HUES48 (cell line): Measurements from ENCODE around the gene VPS52.
"Not testable (repeated sequence)": the region's sequence is repeated elsewhere in the genome, so short reads cannot be mapped to it uniquely, and the experiment has no call there.

Source experiments
- H3K27ac ChIP-seq: one replicate; pipeline ENCODE4 v1.7.0; 2013; ENCODE audit warnings: low read depth, low read length, inconsistent platforms
- H3K27me3 ChIP-seq: 2 replicates; pipeline ENCODE4 v1.6.1; 2013; ENCODE audit warnings: mild to moderate bottlenecking, low read length; ENCODE audit not compliant: control insufficient read depth, insufficient read depth
- H3K36me3 ChIP-seq: 2 replicates; pipeline ENCODE4 v1.6.1; 2013; ENCODE audit warnings: low read length; ENCODE audit not compliant: control insufficient read depth, insufficient read depth
- H3K4me1 ChIP-seq: 2 replicates; pipeline ENCODE4 v1.6.1; 2013; ENCODE audit warnings: mild to moderate bottlenecking, low read length; ENCODE audit not compliant: control insufficient read depth, insufficient read depth
- H3K4me3 ChIP-seq: 2 replicates; pipeline ENCODE4 v1.5.1; 2013; ENCODE audit warnings: mild to moderate bottlenecking, low read depth, low read length
- H3K9ac ChIP-seq: 2 replicates; pipeline ENCODE4 v1.6.1; 2013; ENCODE audit warnings: mild to moderate bottlenecking, low read depth, low read length, moderate library complexity
- H3K9me3 ChIP-seq: 2 replicates; pipeline ENCODE4 v1.6.1; 2013; ENCODE audit warnings: low read length; ENCODE audit not compliant: control insufficient read depth, insufficient read depth

Gene VPS52

DNA sequence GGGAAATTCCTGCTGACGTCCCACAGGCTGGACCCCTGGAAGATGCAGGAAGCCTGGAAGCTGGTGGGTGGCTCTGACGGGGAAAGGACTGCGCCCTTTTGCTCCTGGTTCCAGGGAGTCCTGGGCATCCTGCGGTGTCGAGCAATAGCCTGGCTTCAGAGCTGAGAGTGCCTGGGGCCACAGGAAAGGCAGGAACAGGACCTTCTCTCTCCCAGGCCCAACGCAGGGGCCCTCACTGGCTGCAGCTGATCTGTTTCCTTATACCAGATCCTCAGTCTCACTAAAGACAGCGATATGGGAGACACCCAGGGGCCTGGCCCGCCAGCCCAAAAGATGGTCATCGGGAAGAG is 6.7 kb upstream of the VPS52 start:
- H3K9ac ChIP-seq = no peak overlapping the region
- H3K4me3 ChIP-seq = peak overlapping the region; percentile 99; the same call in 1 of the 2 replicates
- no peaks in the 10 kb centered on the region for H3K9me3 ChIP-seq
- H3K4me1 ChIP-seq = peaks cover 22% of the 10 kb centered on the region
- H3K27me3 ChIP-seq = no peaks in the 10 kb centered on the region
- peaks cover 75% of the 10 kb centered on the region for H3K36me3 ChIP-seq
- H3K27ac ChIP-seq = peak overlapping the region; percentile 98

GRCh38 chr6:33277663-33278391 is 6.2 kb upstream of the VPS52 start:
- H3K4me1 ChIP-seq = peaks cover 27% of the 10 kb centered on the region
- peak overlapping the region; percentile 71 for H3K9ac ChIP-seq
- H3K4me3 ChIP-seq = peak overlapping the region; percentile 99
- no peaks in the 10 kb centered on the region for H3K27me3 ChIP-seq
- peaks cover 77% of the 10 kb centered on the region for H3K36me3 ChIP-seq
- H3K27ac ChIP-seq = peak overlapping the region; percentile 98
- H3K9me3 ChIP-seq = no peaks in the 10 kb centered on the region

DNA sequence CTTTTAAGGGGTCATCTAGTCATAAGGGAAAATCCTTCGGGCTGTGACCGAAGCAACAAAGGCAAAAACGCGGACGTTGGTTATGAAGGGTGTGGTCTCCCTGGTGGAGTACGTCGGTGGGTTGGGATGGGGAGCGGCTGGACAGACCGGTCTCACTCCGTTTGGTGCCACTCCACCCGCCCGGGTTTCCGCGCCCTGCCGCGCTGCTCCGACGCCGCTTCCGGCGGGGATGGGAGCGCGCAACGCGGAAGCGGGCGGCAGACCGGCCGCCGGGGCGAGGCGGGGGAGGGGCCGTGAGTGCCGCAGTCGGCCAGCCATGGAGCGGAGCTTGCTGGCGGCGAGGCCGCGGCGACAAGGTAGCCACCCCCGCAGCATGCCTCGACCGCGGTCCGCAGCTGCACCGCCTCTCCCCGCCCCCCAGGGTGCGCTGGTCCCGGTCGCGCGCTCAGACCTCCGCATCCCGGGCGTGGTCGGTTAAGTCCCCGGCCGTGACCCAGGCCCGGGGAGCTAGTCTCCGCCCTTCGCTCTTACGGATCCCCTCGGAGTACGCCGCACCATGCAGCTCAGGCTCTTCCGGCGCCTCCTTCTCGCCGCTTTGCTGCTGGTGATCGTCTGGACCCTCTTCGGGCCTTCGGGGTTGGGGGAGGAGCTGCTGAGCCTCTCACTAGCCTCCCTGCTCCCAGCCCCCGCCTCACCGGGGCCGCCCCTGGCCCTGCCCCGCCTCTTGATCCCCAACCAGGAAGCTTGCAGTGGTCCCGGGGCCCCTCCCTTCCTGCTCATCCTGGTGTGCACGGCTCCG is 5.4 kb upstream of the VPS52 start, which contains the start of gene B3GALT4:
Gene B3GALT4 (plus strand): TSS at position 260 of the 799 bp plus-strand sequence. CDS start 297 bp downstream, at position 557.
- H3K9me3 ChIP-seq = no peaks in the 10 kb centered on the region
- peak within 1 kb of the TSS; percentile 99 for H3K4me3 ChIP-seq
- peak within 1 kb of the TSS; percentile 98 for H3K27ac ChIP-seq
- H3K36me3 ChIP-seq = peaks cover 74% of the 10 kb centered on the region
- peak within 1 kb of the TSS; percentile 71 for H3K9ac ChIP-seq
- peaks cover 28% of the 10 kb centered on the region for H3K4me1 ChIP-seq
- no peaks in the 10 kb centered on the region for H3K27me3 ChIP-seq

- Histone ChIP-seq H3K27me3 (no peaks in the 10 kb centered on the region), H3K9ac (peak overlapping the region; percentile 71), H3K4me1 (peaks cover 28% of the 10 kb centered on the region), H3K27ac (peak overlapping the region; percentile 98), H3K9me3 (no peaks in the 10 kb centered on the region), H3K4me3 (peak overlapping the region; percentile 99), H3K36me3 (peaks cover 70% of the 10 kb centered on the region)
Measured at GRCh38 chr6:33276581-33276863, 4.8 kb upstream of the VPS52 start.

DNA sequence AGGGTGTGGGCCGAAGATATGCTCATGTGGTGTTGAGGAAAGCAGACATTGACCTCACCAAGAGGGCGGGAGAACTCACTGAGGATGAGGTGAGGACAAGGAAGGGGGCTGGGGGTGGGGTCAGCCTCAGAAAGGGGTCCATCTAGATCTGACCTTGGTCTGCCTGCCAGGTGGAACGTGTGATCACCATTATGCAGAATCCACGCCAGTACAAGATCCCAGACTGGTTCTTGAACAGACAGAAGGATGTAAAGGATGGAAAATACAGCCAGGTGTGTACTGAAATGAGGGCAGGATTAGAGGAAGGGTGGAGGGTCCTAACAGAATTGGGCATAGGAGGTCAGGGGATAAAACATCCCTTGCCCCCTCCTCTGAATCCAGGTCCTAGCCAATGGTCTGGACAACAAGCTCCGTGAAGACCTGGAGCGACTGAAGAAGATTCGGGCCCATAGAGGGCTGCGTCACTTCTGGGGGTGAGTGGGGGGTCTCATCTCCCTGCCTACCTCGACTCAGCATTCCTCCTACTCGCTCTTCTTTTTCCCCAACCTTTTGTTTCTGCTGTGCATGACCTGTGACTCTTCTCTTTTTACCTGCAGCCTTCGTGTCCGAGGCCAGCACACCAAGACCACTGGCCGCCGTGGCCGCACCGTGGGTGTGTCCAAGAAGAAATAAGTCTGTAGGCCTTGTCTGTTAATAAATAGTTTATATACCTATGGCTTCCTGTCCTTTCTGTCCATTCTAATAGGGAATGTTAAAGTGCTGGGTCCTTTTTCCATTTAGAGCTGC is 4.3 kb upstream of the VPS52 start:
- not testable (repeated sequence) for H3K9me3 ChIP-seq, H3K27me3 ChIP-seq
- Histone ChIP-seq H3K9ac (peak overlapping the region; percentile 71), H3K36me3 (peaks cover 65% of the 10 kb centered on the region), H3K4me1 (peaks cover 28% of the 10 kb centered on the region), H3K4me3 (peak overlapping the region; percentile 99), H3K27ac (peak overlapping the region; percentile 98)

DNA sequence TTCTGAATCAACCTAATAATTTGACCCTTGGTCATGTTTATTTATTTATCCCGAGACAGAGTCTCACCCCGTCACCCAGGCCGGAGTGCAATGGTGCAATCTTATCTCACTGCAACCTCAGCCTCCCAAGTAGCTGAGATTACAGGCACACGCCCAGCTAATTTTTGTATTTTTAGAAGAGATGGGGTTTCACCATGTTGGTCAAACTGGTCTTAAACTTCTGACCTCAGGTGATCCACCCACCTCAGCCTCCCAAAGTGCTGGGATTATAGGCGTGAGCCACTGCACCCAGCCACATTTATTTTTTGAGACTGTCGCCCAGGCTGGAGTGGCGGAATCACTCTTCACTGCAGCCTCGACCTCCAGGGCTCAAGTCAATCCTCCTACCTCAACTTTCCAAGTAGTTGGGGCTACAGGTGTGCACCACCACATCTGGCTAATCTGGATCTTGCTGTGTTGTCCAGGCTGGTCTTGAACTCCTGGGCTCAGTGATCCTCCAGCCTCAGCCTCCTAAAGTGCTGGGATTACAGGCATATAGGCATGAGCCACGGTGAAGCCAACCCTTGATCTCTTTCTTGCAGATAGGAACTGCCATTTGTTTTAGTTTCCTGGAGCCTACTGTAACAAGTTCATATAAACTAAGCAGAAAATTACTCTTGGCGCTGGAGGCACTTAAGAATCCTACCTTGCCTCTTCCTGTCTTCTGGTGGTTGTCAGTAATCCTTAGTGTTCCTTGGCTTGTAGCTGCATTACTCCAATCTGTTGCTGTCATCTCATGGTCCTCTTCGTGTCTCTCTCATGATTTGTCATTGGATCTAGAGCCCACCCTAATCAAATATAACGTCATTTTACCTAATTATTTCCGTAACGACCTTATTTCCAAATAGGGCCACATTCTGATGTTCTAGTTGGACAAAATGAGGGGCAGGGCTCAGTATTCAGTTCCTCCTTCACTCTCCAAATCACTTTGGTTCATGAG is 2.5 kb upstream of the VPS52 start:
- peak overlapping the region; percentile 97 for H3K9ac ChIP-seq
- peaks cover 55% of the 10 kb centered on the region for H3K36me3 ChIP-seq
- H3K4me1 ChIP-seq = peaks cover 28% of the 10 kb centered on the region
- H3K4me3 ChIP-seq = peak overlapping the region; percentile 99
- H3K27me3 ChIP-seq = no peaks in the 10 kb centered on the region
- H3K27ac ChIP-seq = peak overlapping the region; percentile 98
- no peaks in the 10 kb centered on the region for H3K9me3 ChIP-seq

DNA sequence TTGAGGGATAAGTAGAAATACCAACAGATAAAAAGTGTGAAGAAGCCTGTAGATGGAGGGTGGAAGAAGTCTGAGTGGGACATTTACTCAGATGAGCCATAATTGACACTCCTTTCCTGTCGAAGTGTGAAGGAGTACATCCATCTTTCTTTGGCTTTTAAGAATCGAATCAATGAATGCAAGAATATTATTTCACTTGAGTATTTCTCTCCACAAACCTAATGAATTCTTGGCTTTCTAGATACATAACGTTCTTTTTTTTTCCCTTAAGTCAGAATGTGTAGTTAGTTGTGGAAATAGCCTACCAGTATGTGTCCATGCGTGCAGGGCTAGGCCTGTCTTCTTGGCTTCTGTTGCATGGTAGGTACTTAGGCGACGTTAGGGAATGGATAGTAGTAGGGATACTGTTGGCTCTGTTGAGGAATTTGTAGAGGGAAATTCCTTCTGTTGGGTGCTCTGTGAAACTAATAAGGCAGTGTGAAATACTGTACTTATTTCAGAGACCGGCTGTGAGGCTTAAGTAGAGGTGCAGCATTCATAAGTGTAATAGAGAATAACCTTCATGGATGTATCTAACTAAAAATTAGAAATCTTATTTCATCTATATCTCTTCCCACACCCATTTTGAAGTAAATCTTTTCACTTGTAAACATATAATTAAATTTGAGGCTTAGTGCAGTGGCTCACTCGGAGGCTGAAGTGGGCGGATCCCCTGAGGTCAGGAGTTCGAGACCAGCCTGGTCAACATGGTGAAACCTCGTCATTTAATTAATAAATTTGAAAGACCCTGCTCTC is 1.6 kb upstream of the VPS52 start:
- H3K36me3 ChIP-seq = peaks cover 56% of the 10 kb centered on the region
- H3K27me3 ChIP-seq = no peaks in the 10 kb centered on the region
- H3K4me3 ChIP-seq = peak overlapping the region; percentile 99
- peak overlapping the region; percentile 97 for H3K9ac ChIP-seq
- peak overlapping the region; percentile 98 for H3K27ac ChIP-seq
- H3K4me1 ChIP-seq = peaks cover 25% of the 10 kb centered on the region
- no peaks in the 10 kb centered on the region for H3K9me3 ChIP-seq

GRCh38 chr6:33272275-33273128 is 826 bp upstream of the VPS52 start:
- Histone ChIP-seq H3K9me3 (no peaks in the 10 kb centered on the region), H3K27me3 (no peaks in the 10 kb centered on the region), H3K4me1 (peaks cover 19% of the 10 kb centered on the region), H3K27ac (peak overlapping the region; percentile 98), H3K4me3 (peak overlapping the region; percentile 99), H3K36me3 (peaks cover 65% of the 10 kb centered on the region), H3K9ac (peak overlapping the region; percentile 97)

GRCh38 chr6:33271117-33271467 is 584 bp downstream of the VPS52 start:
- H3K9me3 ChIP-seq = no peaks in the 10 kb centered on the region
- H3K4me3 ChIP-seq = peak overlapping the region; percentile 99
- H3K9ac ChIP-seq = peak overlapping the region; percentile 97
- peaks cover 72% of the 10 kb centered on the region for H3K36me3 ChIP-seq
- peak overlapping the region; percentile 98 for H3K27ac ChIP-seq
- H3K4me1 ChIP-seq = peaks cover 19% of the 10 kb centered on the region
- H3K27me3 ChIP-seq = no peaks in the 10 kb centered on the region
